Uterus (tissue), 2 donors: Measurements from ENCODE around the gene TBC1D9.

ENCODE experiments used
- POLR2A ChIP-seq, 2 donors: fragments of 450-650 bp; IDR thresholded peaks; one replicate each; pipeline ENCODE4 v1.6.1; 2016; ENCODE audit warnings: antibody characterized with exemption in 2 of 2, mild to moderate bottlenecking in 1 of 2, moderate library complexity in 1 of 2
- TF ChIP-seq, protein P1 (sequence below), 4 experiments: fragments of 200-600 bp in 2 of 4; fragments of 450-650 bp in 2 of 4; sonication (generic) in 2 of 4; IDR thresholded peaks; one replicate each; pipeline ENCODE4 v1.5.1; 2016 to 2019; ENCODE audit warnings: antibody characterized with exemption in 4 of 4, mild to moderate bottlenecking in 2 of 4, moderate library complexity in 1 of 4

DNA sequence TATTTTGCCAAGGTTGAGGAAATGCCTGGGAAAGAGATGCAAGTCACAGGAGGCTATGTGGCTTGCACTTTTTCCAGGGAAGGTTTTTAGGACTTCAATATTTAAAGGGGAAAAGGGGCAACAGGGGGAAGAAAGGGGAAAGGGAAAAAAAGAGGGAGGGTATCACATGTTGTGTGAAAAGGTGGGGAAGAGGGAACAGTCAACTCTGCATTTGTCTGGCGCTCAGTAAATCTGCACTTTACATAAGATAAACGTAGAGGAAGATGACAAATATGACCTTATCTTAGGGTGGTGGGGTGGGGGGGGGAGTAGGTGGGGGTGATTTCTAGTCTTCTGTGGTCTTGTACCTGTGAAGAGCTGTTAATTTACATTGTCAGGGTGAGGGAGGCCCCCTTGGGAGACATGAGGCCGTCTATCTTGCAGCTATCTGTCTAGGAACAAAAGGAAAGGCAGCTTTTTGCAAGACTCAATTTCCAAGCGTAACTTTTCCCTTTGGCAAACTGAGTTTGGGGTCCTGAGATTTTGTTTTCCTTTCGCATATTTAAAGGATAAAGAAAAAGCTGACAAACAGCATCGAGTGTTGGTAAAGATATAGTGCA is 115.9 kb downstream of the TBC1D9 start:
- TF ChIP-seq, protein P1, sequence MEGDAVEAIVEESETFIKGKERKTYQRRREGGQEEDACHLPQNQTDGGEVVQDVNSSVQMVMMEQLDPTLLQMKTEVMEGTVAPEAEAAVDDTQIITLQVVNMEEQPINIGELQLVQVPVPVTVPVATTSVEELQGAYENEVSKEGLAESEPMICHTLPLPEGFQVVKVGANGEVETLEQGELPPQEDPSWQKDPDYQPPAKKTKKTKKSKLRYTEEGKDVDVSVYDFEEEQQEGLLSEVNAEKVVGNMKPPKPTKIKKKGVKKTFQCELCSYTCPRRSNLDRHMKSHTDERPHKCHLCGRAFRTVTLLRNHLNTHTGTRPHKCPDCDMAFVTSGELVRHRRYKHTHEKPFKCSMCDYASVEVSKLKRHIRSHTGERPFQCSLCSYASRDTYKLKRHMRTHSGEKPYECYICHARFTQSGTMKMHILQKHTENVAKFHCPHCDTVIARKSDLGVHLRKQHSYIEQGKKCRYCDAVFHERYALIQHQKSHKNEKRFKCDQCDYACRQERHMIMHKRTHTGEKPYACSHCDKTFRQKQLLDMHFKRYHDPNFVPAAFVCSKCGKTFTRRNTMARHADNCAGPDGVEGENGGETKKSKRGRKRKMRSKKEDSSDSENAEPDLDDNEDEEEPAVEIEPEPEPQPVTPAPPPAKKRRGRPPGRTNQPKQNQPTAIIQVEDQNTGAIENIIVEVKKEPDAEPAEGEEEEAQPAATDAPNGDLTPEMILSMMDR (IDR thresholded peaks at IDR 0.05): no peak
- TF ChIP-seq POLR2A (IDR thresholded peaks at IDR 0.05): no peak
